Hematopoietic multipotent progenitor cell treated with erythropoietin and hydrocortisone succinate and interleukin-3 and kit ligand, for 6 days (in vitro differentiated cells): ENCODE results near the gene FBXW10.
"Not testable (repeated sequence)": the region's sequence is repeated elsewhere in the genome, so short reads cannot be mapped to it uniquely, and the experiment has no call there.

Experiments
- DNase-seq: peaks from one replicate; pipeline ENCODE4 v3.0.0-alpha.2; 2015

The FBXW10 gene

DNA sequence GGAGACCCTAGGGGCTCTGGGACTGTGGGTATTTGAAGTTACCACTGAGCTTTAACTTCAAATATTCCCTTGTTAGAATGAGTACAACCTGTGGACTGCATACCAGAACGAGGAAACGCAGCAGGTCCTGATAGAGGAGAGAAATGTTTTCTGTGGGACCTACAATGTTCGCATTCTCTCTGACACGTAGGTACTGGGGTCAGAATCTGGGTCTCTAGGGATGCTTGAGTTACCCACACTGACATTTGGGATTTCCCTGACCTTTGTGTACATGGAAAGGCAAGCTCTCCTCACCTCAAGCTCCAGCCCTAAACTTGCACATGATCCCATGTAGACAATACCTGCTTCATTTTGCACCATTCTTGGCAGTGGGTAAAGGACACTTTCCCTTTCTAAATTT, 12.1 kb downstream of the FBXW10 start:
- DNase-seq: not testable (repeated sequence)

- DNase-seq: not testable (repeated sequence)
These were observed 13.7 kb downstream of the FBXW10 start for GRCh38 chr17:18757368-18758044.

GRCh38 chr17:18758344-18758743, 14.5 kb downstream of the FBXW10 start:
- not testable (repeated sequence) for DNase-seq

- DNase-seq: not testable (repeated sequence)
These were observed 16.4 kb downstream of the FBXW10 start for GRCh38 chr17:18760221-18760620.

DNA sequence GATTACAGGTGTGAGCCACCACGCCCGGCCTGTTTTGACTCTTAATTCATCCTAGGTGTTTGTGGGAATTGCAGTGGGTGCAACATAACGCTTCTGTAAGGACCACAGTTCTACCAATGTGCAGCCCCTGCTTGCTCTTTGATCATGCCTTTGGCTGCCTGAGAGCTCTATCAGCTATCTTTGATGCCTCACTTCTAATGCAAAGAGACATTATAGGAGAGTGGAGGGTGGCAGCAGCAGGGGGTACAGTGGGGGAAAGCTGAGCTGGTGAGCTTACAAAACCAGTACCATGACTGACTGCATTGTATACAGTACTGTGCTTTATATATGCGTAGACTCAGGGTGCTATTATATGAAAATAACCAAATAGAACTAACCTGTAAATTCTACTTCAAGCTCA, 26.7 kb downstream of the FBXW10 start:
- DNase-seq: not testable (repeated sequence)

DNA sequence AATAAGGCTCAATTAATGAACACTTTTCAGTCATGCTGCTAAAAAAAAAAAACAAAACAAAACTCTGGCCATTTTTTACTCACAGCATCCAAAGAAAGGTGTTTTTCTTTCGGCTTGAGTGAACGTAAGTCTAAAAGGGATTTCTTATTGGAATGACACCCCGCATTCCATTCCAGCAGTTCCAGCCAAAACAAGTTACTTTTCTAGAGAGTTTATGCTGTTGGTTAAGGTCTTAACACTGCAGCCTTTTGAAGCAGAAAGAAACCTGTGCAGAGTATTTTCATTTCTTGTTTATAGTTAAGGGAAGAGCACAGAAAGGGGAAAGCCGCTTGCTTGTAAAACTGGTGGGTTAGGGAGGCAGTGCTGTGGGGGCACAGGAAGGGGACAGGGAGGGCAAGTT, 27.2 kb downstream of the FBXW10 start:
- DNase-seq: not testable (repeated sequence)

GRCh38 chr17:18772471-18772870, 28.6 kb downstream of the FBXW10 start:
- no peak for DNase-seq

DNA sequence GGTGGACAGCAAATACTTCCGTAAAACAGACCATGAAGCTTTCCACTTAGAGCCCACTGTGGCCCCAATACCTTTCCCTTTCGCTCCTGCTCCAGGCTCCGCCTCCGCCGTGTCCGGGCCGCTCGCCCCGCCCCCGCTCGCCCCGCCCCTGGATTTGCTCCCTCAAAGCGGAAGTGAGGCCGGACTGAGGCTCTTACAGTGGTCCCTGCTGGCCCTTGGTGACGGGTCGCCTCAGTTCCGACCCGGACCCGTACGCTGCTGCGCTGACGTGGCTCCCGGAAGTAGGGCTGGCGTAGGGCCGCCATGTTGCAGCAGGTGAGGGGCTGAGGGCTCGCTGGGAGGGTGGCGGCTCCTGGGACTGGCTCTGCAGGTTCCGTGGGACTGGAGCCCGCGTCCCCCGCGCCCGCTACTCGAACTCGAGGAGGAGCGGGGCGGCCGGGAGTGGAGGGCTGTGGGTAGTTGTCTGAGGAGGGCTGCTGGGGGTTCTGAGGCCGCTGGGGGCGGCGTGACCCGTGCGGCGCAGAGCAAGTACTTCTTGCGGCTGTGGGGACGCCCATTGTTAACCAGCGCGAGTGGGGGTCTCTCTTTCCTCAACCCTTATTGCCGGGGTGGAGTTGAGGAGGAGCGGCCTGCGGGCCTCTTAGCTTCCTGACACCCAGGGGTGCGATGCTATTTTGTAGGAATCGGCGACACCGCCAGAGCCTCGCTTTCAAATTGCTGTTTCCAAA, 37.3 kb downstream of the FBXW10 start, which contains the start of gene TVP23B:
Gene TVP23B, plus strand, starts transcription at position 193 of the 728 bp plus-strand sequence. Its CDS starts 111 bp downstream, at position 304.
- DNase-seq: peak; percentile 98

DNA sequence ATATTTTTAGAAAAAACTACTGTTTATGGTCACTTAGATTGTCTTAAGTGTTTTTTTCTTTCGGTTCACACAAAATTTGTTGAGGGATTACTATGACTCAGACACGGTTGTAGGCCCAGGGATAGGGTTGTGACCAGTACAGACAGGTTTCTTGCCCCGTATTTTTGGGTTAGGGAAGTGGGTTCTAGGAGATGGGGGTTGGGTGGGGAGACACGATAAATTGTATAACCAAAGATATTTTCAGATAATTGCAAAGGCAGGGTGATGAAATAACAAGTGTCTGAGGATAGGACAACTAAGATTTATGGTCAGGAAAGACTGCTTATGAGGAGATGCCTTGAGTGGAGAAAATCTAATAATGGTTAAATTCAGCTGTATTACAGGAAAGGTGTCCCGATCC, 38.0 kb downstream of the FBXW10 start:
- not testable (repeated sequence) for DNase-seq

DNA sequence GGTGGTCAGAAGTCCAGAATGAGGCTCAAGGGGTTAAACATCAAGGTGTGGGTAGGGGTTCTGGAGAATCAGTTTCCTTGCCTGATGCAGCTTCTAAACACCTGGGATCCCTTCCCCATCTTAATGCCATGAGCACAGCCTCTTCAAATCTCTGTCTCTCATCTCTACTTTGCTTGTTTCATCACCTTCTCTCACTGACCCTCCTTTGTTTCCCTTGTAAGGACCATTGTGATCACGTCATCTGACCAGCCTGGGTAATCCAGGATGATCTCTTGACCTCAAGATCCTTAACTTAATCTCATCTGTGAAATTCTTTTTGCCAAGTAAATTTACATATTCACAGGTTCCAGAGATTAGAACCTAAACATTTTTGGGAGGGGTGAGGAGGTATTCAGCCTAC, 42.1 kb downstream of the FBXW10 start:
- DNase-seq: not testable (repeated sequence)

GRCh38 chr17:18786890-18787289, 43.0 kb downstream of the FBXW10 start:
- DNase-seq: not testable (repeated sequence)

GRCh38 chr17:18791402-18791801, 47.5 kb downstream of the FBXW10 start:
- DNase-seq: not testable (repeated sequence)

DNA sequence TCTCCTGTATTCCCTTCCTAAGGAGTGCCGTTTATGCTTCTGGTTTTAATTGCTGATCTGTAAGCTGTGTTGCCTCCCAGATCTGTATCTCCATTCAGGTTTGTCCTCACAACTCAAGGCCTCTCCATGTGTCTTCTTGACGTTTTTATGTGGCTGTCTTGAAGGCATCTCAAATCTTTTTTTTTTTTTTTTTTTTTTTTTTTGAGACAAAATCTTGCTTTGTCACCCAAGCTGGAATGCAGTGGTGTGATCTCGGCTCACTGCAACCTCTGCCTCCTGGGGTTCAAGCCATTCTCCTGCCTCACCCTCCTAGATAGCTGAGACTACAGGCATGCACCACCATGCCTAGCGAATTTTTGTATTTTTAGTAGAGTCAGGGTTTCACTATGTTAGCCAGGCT, 51.0 kb downstream of the FBXW10 start:
- DNase-seq: not testable (repeated sequence)

DNA sequence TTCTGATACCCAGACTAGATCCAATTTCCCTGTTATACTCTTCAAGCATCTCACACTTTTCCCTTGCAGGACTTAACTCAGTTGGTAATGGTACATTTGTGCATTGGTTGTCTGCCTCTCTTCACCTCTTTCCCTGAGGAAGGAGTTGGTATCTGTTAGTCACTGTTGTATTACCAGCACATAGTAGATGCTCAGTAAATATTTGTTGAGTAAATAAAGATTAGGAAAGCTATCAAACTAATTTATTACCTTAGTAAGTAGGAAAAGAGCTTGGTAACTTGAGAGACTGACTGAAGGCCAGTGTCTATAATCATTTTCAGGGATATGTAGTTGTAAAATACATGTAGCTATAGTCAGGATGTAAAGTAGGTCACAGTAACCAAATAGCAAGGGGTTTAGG, 53.0 kb downstream of the FBXW10 start:
- DNase-seq: not testable (repeated sequence)

DNA sequence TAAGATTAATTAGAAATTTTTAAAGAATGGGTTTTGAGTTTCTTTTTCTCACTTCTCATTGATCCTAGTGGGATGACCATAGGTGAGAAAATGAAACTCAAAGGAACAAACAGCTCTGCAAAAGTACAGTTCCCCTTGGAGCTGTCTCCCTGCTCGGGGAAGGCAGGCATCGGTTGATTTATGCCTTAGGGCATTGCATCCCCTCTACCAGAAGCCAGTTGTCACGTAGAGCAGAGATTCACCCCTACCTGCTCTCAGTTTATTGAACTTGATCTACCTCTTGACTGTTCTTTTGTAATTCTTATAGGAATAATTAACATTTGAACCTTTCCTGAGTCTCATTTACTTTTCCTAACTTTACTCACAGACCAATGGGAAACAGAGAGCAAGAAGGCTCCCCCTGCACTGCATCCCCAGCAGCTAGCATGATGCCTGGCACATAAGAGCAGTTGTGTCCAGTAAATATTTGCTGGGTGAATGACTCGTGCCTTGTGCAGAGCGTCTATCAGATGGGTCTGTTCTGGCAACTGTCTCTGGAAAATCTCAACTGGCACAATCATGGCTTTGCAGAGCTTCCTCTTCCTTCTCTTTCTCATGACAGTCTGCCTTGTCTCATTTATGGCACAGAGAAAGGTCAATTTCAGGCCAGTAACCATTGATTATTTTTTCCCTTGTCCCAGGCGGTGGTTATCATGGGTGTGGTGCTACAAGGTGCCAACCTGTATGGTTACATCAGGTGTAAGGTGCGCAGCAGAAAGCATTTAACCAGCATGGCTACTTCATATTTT, 59.8 kb downstream of the FBXW10 start:
- not testable (repeated sequence) for DNase-seq

- peak; percentile 38 for DNase-seq
These were observed 72.1 kb downstream of the FBXW10 start for GRCh38 chr17:18815924-18816323.

DNA sequence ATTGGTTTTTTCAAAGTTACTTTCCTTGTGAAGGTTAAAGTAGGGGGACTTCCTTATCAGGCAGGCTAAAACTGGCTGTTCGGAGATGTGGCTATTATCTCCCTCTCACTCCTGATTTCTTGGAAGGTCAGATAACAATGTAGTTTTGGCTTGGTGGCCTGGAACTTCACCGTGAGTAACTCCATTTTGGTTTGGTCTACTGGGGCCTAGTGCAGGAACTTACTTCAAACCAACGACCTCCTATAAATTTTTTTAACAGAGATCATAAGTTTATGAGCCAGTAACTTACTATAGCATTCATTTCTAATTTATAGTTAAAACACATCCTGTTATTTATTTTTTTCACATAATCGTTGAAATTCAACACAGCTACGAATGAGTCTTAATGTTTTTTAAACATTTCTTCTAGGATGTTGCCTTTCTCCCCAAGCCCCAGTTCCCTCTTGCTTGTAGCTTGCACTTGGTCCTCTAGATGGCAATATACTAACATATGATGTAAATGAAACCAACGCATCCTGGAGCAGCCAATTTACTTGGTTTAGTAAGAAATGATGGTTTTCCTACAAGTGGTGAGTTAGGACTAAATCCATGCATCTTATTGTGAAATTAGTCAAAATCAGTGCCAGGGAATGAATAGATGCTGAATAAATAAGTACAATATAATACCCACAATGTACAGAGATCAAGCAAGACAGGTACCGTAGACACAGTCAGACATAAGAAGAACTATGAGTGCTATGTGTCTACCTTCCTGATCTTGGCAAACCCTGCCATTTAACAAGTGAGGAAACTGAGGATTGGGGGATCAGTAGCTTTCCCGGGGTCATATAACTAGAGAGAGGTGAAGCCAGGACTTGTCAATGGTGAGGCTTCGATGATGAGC, 72.9 kb downstream of the FBXW10 start:
- peak; percentile 84 for DNase-seq

GRCh38 chr17:18821430-18821829, 77.6 kb downstream of the FBXW10 start:
- DNase-seq: not testable (repeated sequence)

DNA sequence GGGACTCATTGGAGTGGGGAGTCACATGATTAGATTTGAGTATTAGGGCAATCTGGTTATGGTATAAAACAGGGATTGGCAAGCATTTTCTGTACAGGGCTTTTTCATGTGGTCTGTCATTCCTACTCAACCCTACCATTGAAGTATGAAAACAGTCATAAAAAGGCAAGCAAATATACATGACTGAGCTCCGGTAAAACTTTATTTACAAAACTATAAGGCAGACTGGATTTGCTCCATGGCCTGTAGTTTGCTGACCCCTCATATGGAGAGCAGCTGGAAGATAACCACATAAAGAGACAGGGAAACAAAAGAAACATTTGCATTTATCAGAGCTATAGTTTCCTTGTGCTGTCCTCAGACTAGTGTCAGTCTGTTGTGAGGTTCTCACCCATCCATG, 83.8 kb downstream of the FBXW10 start:
- not testable (repeated sequence) for DNase-seq
